NCI-H2171 treated with DMSO at 0.1 percent for 48 hours (cell line): ENCODE measurements around the gene PRKAG2.

Experiments
- DNase-seq: peaks from one replicate; lab custom pipeline; 2025; lab: John Stamatoyannopoulos, UW

PRKAG2 gene

DNA sequence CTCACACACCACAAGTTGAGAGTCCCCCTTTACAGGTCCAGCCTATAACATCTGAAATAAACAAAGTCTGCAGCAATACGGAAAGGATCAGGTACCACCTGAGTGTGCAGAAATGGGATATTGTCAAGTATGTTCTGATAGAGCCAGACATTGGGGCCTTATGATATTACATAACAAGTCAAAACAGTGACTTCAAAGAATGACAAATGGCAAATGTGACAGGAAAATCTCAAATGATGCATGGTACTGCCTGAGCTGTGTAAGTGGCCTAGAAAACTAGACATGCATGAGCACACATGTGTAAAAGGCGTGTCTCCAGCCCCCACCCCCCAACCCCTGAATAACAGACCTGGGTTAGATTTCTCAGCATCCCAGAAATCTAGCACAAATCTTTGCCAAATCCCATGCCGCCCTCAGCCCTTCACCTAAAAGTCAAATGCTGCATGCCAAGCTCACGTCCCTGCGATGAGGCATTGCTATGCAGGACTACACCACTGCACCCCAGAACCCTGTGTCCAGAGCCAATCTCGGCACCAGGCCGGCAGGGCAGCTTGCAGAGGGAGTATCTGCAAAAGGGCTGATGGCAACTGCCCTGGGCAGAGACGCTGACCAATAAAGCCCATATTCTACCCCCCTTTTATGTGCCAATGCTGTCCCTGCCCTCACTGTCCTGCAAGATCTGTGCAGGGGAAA, 58.8 kb downstream of the PRKAG2 start:
- no peak for DNase-seq

DNA sequence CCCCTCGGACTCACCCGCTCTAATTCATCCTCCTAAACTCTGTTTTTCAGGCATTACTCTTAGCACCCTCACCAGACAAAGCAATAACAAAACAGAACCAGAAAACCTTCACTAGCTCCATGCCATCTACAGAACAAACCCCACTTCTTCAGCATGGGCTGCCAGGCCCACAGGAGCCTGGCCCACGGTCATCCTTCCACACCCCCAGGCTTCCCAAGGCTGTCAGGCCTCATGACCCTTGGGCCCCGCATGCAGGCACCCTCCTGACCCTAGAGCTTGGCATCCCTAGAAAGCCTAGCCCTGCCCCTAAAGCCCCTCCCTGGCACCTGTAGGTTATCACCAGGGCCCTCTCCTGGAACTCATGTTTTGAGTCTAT, 59.6 kb downstream of the PRKAG2 start:
- DNase-seq: no peak

DNA sequence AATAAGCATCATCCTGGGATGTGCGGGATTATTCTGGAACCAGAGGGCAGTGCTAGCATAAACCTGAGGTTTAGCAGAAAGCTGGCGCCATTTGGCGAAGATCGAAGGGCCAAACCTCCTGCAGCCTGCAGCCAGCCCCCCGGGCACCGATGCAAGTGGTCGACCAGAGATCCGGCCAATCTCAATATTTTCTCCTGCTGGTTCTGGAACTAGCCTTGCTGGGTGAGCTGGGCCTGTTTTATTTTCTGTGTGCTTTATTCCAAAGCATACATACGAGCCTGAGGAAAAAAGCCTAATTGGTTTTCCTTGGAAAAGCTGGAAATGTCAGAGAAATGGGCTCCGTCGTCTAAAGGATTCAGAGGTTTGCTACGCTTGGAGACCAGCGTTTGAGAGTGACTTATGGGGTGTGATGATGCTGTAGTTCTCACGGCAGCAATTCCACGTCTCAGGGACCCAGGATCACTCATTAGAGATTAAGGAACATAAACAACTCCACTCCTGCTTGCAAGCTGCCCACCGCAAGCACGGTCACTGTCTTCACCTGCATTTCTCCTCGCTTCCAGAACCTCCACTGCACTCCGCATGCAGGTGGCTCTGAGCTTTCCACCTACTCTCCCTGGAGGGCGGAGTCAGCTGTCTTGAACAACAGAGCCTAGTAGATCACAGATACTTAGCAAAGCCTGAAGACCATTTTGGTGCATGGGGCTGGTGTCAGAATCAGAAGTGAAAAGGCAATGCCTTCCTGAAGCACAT, 60.2 kb downstream of the PRKAG2 start:
- no peak for DNase-seq

DNA sequence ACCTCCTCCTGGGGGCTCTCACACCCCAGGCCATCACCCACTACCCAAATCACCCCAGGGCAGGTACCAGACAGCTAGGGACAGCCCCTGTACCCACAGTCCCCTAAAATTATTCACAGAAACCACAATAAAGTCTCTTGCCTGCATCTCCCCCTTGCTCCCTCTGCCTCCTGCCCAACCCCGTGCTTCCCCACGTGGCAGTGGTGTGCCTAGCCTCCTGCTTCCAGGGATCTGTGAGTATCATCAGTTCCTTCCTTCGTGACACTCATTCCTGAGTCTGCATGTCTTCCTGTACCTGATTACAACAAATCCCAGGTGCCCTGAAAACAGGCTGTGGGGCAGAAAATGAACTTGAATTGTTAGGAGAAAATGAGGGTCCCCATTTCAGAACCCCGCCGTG, 61.5 kb downstream of the PRKAG2 start:
- no peak for DNase-seq

DNA sequence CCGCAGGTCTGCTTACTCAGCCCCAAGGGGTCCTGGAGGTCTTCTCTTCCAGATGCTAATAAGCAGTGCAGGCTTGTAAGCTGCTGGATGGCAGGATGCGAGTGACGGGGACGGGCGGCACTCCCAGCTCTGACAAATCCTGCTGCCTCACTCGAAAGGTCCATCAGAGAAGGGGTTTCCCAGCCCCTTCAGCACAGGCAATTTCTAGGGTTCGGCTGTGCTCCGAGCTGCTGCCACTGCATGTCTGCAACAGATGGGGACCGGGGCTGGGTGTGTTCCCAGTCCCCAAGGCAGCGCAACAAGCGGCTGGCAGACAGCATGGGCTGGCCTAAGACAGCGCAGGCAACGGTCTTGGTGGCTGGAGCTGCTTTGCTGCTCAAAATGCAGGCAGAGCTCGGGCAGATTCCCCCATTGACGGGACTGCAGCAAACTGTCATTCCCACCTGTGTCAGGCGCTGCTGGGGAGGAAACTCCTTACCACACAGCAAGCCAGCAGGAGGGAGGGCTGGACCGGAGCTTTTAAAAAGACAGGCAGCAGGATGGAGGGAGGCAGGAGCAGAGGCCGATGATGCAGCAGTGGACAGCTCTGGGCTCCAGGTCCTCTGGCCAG, 62.4 kb downstream of the PRKAG2 start:
- DNase-seq: peak; percentile 79

DNA sequence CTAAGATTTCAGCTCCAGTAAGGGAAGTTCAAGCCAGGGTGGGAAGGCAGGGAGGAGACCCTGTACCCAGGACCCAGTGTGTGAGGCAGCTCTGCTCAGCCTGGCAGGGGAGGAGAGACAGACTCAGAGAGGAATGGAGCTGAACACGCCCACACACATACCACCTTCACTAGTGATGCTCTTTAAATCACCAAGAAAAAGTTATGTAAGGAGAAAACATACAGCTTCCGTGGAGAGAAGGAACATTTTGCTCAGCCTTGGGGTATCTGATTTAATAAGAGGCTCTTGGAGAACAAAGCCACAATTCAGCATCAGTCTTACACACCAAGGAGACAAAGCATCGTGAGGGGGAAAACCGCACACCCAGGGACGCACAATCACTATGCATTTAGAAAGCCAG, 62.9 kb downstream of the PRKAG2 start:
- no peak for DNase-seq

DNA sequence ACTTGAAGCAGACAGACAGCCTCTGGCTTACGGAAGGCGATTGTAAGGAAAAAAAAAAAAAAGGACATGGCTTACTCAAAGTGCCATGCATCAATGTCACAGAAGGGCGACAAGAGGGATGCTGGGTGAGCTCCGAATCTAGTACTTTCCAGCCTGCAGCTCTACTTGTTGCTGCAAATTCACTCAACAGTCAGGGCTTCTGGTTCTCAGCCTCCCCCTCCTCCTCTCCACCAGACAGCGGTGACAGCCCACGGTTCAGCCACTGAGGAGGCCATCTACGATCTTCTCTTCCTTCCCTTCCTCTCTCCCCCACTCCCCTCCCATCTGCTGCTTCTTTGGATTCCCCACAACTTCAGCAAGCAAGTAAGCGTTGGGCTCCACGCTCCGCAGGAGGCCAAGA, 63.5 kb downstream of the PRKAG2 start:
- DNase-seq: no peak

DNA sequence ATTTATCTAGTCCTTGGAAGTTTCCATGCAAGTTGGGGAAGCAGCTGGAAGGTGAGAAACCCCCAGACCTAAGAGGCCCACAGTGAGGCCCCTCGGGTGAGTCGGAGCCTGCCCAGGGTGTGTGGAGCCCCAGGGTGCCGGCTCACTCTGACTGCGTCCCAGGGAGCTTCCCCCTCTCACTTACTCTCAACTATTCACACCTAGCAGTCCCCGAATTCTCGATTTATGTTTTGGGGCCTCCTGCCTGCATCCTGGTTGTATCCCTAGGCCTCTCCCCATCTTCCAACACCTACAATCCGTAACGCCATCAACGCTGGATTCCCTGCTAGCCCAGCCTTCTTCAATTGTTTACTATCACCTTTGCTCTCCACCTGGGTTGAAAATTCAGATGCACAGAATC, 63.9 kb downstream of the PRKAG2 start:
- DNase-seq: no peak

DNA sequence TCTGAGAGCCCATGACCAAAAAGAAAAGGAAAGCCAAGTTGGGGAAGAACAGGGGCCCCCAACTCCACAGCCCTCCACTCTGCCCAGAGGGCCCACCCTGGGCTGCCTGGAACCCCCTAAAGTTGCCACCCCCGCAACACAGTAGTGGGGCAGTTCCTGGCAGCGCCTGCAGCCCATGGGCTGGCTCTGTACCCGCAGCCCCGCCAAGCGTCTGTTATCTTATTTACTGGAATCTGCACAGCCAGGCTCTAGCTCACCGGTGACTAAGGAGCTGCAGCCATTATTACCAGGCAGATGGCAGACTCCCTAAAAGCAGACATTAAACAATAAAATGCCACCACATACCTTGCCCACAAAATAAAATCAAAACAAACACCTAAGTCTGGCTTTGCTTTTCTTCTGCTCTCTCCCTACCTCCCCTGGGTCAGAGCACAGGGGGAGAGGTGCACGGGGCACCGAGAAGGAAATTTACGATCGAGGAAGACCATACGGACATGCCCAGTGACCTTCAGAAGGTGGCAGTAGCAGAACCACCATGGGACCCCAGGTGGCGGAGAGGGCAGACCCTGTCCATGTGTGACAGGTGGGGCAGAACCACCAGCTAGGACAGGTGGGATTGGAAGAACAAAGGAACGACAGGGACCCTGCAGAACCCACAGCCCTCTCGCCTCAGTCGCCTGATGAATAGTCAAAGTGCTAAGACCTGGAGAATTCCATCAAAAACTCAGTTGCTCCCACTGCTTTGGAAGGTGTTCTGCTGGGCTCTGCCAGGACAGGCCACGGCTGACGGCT, 66.3 kb downstream of the PRKAG2 start:
- peak; percentile 32 for DNase-seq

DNA sequence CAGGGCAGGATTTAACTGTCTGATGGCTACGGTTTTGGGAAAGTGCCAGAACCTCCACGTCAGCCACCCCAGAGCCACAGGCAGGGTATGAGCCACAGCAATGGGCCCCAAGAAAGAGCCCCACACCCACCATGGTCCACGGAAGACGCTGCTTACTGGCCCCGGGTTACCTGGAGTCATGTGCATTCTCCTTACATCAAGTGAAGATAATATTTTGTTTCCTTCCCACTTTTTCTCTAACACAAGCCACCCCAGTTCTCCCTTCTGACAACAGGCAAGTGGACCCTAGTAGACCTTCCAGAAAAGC, 67.1 kb downstream of the PRKAG2 start:
- DNase-seq: no peak

DNA sequence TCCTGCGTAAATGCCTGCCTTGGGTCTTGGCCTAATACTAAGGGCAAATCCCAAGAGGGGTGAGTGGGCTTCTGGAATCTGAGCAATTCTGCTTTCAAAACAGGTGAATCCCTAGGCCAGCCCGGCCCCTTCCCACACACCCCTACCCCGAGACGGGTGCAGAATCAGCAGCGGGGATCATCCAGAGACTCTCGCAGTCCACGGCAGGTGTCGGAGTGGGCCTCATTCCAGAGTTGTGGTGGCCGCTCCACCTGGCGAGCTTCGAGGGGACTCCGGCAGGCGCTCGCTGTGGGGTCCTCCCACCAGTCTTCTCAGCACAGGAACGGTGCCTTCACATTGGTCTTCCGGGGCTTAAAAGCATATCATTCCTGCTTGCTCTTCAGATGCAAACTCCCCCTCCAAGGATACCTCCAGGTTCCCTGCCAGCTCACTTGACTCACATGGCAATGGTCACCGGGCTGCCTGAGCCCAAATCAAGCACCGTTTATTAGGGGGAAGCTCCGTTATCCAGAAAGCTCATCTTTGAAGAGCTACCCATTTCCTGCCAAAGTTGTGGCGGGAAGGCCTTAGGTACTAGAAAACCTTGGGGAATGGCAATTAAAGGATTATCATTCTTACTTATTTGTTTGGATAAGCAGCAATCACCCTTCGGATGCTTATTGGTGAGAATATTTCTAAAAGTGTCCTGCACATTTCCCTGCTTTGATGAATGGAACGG, 67.6 kb downstream of the PRKAG2 start:
- DNase-seq: no peak

DNA sequence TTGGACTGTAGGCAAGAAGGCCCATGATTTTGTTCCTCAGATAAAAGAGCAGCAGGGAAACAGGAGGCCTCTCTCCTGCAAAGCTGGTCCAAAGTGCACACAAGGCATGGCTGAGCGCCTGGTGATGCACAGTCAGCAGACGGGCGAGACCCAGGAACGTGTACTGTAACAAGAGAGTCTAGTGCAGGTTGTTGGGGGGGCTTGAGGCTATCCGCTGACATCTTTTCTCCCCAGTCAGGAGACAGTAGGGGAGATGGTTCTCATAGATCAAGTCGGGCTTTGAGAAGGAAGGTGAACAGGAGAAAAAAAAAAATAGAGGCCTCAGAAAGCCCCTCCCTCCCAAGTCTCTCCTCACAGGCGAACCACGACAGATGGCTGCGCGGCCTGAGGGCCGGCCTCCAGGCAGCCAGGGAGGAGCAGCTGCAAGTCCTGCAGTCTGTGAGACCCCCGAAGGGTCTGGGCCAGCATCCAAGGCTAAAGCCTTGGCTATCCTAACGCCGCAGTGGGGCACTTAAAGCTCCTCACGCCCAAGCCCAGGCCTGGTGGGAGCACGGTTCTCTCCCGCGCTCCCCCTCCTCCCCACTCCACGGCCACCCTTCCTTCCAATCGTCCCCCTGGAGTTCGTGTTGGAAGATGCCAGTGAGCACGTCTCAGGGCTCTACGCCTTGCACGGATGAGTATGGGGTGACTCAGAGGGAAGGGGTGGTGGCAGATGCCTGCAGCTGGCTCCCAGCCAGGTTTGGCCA, 68.3 kb downstream of the PRKAG2 start:
- DNase-seq: peak; percentile 82

DNA sequence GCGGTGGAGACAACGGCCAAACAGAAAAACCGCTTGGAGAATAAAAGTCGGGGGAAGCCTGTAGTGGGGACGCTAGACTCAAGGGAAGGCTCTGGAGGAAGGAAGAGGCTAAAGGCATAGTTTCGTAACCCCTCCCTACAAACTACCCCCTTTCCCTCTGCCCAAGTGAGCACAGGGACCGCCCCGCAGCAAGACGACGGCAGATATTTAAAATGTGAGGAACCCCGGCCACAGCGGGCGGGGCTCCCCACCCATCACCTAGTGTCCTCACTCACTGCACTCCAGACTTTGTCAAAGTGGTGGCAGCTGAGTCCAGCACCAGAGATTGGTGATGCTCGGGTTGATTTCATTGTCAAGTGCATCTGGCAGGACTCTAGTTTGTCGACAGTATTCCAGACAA, 69.1 kb downstream of the PRKAG2 start:
- no peak for DNase-seq

DNA sequence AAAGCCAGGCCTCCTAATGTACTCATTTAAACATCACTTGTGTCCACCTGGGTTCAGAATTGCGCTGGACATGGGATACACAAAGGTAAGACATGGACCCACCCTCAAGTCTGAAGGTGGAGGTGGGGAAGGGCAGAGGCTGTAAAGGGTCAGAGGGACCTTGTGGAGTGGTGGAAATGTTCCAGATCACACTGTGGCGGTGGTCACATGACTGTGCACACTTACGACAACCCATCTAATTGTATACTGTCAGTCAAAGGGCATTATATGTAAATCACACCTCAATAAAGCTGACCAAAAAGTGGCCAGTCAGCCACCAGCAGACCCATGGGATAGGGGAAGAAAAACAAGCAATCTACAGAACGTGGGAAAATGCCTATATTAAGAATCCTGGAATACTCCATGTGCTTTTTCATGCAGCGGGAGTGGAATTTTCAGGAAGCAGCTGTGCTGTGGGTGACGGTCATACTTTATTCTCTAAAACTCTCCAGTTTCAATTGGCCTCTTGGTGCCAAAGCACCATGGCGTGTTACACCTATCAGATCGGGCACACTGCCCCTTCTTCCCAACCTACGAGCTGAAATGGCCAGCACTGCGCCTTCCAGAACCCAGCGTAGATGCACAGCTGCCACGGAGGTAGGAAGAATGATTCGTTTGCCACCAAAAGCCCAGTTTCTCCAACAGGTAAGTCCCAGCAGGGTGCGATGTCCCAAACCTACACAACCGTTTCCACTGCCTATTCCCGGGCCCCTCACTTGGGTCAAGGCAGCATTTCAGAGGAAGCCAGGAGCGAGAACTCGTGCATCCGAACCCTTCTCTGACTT, 69.8 kb downstream of the PRKAG2 start:
- no peak for DNase-seq

DNA sequence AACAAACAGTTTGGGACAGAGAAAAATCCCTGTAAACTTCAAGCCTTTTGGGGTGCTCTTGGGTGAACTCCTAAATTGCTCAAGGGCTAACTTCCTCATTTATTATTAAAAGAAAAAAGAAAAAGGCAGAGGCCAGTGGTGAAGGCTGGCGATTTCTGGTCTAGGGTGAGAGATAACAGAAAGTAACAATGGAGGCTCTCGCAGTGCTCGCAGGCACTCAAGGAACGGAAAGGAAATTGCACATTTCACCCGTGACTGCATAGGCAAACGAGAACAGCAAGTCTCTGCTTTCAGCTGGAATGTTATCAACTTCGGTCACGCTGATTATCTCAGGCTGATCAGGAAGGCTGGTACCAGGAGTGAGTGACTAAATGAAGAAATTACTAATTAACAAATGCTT, 70.7 kb downstream of the PRKAG2 start:
- DNase-seq: no peak

DNA sequence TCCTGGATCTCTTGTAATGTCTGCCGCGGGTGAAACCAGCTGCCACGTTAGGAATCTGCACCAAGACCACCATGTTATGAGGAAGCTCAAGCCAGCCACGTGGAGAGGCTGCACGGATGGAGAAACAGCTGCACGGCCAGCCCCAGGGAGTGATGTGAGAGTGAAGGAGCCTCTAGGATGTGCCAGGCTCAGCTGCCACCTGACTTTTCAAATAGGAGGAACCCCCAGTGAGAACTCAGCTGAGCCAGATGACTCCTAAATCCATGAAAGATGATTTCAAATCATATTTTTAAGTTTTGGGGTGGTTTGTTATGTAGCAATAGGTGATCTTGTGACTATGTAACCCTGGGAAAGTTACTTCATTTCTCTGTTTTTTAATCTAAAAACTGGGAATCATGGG, 71.7 kb downstream of the PRKAG2 start:
- DNase-seq: no peak

DNA sequence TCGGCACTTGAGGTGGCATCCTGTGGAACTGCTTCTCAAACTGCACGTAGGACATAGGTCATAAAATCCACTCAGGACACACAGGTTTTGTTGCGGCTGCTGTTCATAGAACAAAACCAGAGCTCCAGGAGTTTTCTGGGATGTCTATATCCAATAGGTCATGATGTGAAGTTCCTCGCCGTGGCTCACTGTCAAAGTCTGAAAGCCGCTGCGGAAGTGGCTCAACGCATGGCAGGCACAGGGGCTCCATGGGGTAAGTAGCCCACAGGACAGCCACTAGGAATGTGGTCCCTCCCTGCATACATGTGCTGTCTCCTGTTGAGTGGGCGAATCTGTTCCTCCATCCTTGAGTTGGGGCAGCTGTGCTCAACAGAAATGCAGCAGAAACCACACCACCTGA, 72.2 kb downstream of the PRKAG2 start:
- no peak for DNase-seq

DNA sequence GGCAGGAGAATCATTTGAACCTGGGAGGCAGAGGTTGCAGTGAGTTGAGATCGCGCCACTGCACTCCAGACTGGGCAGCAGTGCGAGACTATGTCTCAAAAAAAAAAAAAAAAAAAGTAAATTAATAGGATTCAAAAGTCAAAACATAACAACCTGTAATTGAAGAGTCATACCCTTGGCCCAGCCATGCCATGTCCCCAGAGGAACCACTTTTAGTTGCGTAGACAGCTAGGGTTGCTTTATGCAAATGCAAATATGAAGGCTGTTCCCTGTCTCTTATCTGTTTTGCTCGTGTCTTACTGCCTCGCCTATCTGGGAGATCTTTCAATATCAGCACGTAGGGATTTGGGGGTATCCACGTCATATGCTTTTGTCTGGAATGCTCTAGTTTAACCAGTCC, 73.1 kb downstream of the PRKAG2 start:
- DNase-seq: no peak

DNA sequence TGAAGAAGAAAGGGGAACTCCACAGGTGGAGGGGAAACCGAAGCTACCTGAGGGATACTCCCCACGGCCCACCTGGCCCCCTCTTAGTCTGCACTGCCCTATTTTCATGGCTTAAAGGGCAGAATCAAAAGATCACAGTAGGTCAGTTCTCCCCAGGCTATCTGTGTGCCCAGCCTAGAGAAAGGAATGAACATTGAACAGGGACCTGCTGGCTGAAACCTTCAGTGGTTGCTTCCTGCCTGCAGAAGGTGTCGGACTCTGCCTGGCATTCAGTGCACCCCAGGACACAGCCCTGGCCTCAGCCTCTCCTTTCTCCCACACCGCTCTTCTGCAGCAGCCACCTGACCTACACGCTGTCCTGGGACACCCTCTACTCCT, 74.5 kb downstream of the PRKAG2 start:
- no peak for DNase-seq

DNA sequence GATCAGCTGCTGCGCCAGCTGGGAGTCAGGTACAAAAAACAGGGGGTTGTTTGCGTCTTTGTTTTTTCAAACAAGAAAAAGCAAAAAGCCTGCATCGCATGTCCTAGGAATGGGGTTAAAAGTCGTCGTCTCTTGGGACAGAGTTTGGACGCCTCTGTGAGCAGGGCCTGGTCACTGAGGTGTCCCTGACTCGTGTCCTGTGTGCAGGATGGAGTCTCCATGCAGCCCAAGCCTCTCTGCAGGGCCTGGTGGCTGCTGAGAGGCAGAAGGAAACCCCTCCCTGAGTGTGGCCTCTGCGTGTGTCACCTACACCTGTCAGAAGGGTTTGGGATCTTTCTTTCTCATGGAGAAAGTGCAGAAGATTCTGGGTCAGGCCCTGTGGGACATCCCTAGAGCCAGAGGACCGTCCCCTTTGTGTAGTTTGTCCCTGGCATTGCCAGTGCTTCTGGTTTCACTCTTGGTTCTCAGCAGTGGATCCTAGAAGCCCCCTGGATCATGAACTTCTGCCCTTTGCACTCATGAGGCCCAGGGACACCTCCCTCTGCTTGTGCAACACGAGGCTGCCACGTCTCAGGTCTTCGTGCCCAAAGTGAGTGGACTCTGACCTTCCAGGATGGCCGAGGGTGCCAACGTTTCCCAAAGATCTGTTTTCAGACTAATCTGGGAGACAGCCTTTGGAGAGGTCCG, 75.0 kb downstream of the PRKAG2 start:
- no peak for DNase-seq
